ENCODE measurements around the gene TRERF1.
"Not testable (repeated sequence)": the region's sequence is repeated elsewhere in the genome, so short reads cannot be mapped to it uniquely, and the experiment has no call there.

The TRERF1 gene

DNA sequence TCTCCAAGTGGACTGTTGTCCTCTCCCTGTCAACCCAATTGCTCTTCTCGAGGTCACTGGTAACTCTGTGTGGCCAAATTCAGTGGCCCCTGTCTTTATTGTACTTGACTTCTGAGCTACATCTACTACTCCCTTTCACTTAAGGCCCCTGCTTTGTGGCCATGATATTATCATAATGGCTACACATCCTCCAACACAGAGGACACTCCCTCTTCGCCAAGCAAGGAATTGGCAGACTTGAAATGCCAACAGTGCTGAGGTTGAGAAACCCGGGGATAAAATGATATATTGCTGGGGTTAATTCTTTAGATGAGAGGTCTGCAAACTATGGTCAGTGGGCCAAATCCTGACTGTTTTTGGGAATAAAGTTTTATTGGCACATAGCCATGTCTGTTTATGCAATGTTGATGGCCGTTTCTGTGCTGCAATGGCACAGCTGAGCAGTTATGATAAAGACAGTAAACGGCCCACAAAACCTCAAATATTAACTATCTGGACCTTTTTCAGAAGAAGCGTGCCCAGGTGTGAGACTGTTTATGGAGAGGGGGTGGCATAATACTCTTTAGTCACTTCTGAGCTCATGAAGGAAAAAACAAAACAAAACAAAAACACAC is 222.1 kb downstream of the TRERF1 start:
- no peak for TF ChIP-seq POLR2A (IDR thresholded peaks at IDR 0.05; ENCODE audit: low read length)
- no peak for TF ChIP-seq GATA1 (IDR thresholded peaks at IDR 0.05; ENCODE audit: low read depth, low read length)
- peak; percentile 48 to 65 for DNase-seq

- TF ChIP-seq POLR2A (IDR thresholded peaks at IDR 0.05; ENCODE audit: low read length) (no peak), GATA1 (IDR thresholded peaks at IDR 0.05; ENCODE audit: low read depth, low read length) (no peak)
- DNase-seq = no peak
Observed at GRCh38 chr6:42228305-42228704, 223.4 kb downstream of the TRERF1 start.

DNA sequence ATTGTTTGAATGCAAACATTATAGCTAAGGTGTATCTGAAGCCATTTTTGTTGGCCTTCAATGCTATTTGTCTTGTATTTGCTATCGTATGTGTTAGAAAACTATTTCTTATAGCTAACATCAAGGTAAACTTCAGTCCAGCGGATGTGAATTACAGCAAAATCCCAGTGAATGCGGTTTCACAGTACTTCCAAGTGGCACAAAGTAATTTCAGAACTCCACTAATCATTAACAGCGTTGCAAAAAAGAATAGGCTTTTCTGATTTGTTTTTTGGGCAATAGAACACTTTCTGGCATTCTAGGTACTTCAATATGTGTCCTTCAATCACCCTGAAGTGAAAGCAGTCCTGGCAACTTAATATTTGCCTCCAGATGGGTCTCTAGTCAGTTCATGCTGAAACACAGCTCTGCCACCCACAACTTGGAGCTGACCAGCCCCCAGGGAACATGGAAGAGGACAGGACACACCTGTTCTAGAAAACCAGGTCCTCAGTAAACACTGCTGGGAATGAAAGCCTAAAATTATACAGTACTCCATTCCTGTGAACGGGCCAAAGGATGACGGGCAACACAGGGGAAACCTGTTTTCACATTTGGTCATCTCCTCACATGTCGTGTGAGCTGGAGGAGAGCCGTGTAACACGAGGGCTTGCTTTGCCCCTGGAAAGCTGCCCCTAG is 224.4 kb downstream of the TRERF1 start:
- DNase-seq = no peak
- TF ChIP-seq POLR2A (IDR thresholded peaks at IDR 0.05; ENCODE audit: low read length) (no peak), GATA1 (IDR thresholded peaks at IDR 0.05; ENCODE audit: low read depth, low read length) (no peak)

DNA sequence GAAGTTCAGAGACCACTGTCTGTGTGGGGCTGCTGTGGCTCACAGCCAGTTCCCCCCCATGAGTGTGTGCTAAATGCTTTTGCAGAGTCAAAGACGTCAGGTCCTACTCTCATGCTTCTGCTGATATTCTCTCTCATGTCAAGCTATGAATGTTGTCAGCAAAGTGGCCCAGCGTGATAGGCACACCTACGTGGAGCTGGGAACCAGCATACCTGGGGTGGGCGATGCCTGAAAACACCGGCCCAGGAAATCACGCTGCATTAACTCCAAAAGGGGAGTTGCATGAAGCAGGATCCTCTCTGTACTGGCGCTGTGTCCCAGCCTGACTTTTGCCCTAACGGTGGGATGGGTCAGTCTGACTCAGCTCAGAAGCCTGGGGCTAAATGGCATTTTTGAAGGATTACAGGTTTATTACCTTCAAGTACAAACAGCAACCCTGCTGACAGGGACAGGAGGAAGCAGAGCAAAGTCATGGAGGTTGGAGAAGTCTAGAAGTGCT is 225.0 kb downstream of the TRERF1 start:
- TF ChIP-seq GATA1 (IDR thresholded peaks at IDR 0.05; ENCODE audit: low read depth, low read length) = no peak
- no peak for TF ChIP-seq POLR2A (IDR thresholded peaks at IDR 0.05; ENCODE audit: low read length)
- no peak for DNase-seq

DNA sequence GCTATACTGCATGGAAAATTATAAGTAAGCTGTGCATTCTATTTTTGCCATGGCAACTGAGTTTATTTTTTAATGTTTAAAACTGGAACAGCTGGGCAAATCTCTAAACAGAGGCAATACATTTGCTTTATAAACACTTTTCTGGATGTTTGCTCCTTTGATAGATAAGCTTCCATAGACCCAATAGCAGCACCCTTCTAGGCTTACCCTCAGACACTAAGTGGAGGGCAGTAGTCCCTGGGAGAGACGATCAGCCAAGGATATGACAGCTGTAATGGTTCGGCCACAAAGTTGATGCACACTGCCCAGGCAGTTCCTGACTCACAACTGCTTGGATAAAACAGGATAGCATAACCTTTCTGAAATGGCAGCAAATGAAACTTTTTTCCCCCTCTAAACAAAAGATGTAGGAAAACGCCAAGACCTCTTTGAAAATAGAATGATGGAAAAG is 225.5 kb downstream of the TRERF1 start:
- no peak for TF ChIP-seq POLR2A (IDR thresholded peaks at IDR 0.05; ENCODE audit: low read length)
- TF ChIP-seq GATA1 (IDR thresholded peaks at IDR 0.05; ENCODE audit: low read depth, low read length) = no peak
- DNase-seq = no peak

- no peak for TF ChIP-seq POLR2A (IDR thresholded peaks at IDR 0.05; ENCODE audit: low read length)
- TF ChIP-seq GATA1 (IDR thresholded peaks at IDR 0.05; ENCODE audit: low read depth, low read length) = no peak
- DNase-seq = no peak
Observed at GRCh38 chr6:42225419-42225818, 226.3 kb downstream of the TRERF1 start.

GRCh38 chr6:42225029-42225339 is 226.7 kb downstream of the TRERF1 start:
- TF ChIP-seq GATA1 (IDR thresholded peaks at IDR 0.05; ENCODE audit: low read depth, low read length) = no peak
- no peak for TF ChIP-seq POLR2A (IDR thresholded peaks at IDR 0.05; ENCODE audit: low read length)
- DNase-seq = no peak

- TF ChIP-seq GATA1 (IDR thresholded peaks at IDR 0.05; ENCODE audit: low read depth, low read length) (no peak), POLR2A (IDR thresholded peaks at IDR 0.05; ENCODE audit: low read length) (no peak)
- peak in 1 of 2 experiments; percentile 47 for DNase-seq
Observed at GRCh38 chr6:42224222-42225028, 227.3 kb downstream of the TRERF1 start.

GRCh38 chr6:42222448-42222847 is 229.3 kb downstream of the TRERF1 start:
- TF ChIP-seq GATA1 (IDR thresholded peaks at IDR 0.05; ENCODE audit: low read depth, low read length) = no peak
- no peak for TF ChIP-seq POLR2A (IDR thresholded peaks at IDR 0.05; ENCODE audit: low read length)
- no peak for DNase-seq

DNA sequence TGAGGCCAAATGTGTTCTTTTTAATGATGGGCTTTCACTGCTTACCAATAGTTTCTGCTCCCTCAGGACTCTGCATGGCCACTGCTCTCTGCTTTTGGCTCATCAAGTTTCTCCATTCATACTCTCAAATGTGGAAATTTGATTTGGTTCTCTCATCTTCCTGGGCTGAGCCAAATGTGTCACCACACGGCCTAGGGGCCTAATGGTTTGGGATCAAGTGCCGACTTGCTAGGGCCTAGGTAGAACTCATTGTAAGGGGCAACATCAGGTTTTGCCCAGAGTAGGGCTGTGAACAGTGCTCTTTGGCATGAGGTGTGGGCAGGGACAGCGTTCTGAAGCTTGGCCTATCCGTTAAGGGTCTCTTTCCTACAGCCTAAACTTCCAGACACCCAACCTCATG is 230.2 kb downstream of the TRERF1 start:
- no peak for DNase-seq
- TF ChIP-seq POLR2A (IDR thresholded peaks at IDR 0.05; ENCODE audit: low read length) (no peak), GATA1 (IDR thresholded peaks at IDR 0.05; ENCODE audit: low read depth, low read length) (no peak)

DNA sequence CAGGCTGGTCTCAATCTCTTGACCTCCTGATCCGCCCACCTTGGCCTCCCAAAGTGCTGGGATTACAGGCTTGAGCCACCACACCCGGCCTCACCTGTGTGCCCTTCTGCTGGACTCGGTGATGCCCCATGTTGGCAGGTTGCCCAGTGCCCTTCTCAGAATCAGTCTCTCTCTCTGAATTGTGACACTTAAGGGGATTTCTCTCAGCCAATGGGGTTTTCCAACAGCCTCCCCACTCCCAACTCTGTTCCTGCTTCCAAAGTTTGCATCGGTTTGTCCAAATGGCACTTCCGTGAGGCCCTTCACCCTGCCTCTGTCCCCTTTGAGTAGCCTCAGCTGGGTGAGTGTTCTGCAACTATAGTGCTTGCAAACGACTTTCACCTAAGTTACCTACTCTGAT is 230.9 kb downstream of the TRERF1 start:
- TF ChIP-seq GATA1 (IDR thresholded peaks at IDR 0.05; ENCODE audit: low read depth, low read length) (no peak), POLR2A (IDR thresholded peaks at IDR 0.05; ENCODE audit: low read length) (no peak)
- DNase-seq = no peak

GRCh38 chr6:42217519-42218367 is 234.0 kb downstream of the TRERF1 start, which contains the start of gene MRPS10:
MRPS10 (minus strand) TSS chr6:42217861; CDS start chr6:42217849, 12 bp downstream.
- DNase-seq = peak; percentile 95 to 97
- TF ChIP-seq GATA1 (IDR thresholded peaks at IDR 0.05; ENCODE audit: low read depth, low read length) (no peak), POLR2A (IDR thresholded peaks at IDR 0.05; ENCODE audit: low read length) (peak; percentile 97)

GRCh38 chr6:42217157-42217518 is 234.6 kb downstream of the TRERF1 start:
- DNase-seq = peak; percentile 46 to 65
- TF ChIP-seq GATA1 (IDR thresholded peaks at IDR 0.05; ENCODE audit: low read depth, low read length) = no peak
- no peak for TF ChIP-seq POLR2A (IDR thresholded peaks at IDR 0.05; ENCODE audit: low read length)

DNA sequence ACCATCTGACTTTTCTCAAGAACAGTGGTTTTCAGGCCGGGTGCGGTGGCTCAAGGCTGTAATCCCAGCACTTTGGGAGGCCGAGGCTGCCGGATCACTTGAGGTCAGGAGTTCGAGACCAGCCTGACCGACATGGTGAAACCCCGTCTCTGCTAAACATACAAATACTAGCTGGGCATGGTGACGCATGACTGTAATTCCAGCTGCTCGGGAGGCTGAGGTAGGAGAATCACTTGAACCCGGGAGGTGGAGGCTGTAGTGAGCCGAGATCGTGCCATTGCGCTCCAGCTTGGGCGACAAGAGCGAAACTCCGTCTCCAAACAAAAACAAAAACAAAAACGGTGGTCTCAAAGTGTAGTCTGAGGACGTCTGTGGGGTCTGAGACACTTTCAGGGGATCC is 235.2 kb downstream of the TRERF1 start:
- DNase-seq = not testable (repeated sequence)
